ENCODE data around the gene DAPK3.

DAPK3 gene

GRCh38 chr19:3970808-3971598 is at the start of gene DAPK3:
TSS of gene DAPK3 (minus strand) at chr19:3971099. CDS start at chr19:3969735, 1,364 bp downstream.
- peak within 1 kb of the TSS; percentile 94 for H3K4me3 Mint-ChIP-seq
- H3K9me3 Mint-ChIP-seq = no peaks in the 10 kb centered on the region
- intact Hi-C loops (cut with micrococcal nuclease) = no loop called here
- no peaks in the 10 kb centered on the region for H3K27me3 Mint-ChIP-seq
- H3K4me1 Mint-ChIP-seq (ENCODE audit: low read depth) = peaks cover 25% of the 10 kb centered on the region
- peaks cover 59% of the 10 kb centered on the region for H3K36me3 Mint-ChIP-seq (ENCODE audit: low read depth)
- peak within 1 kb of the TSS; percentile 88 for H3K27ac Mint-ChIP-seq

- no peaks in the 10 kb centered on the region for H3K27me3 Mint-ChIP-seq
- H3K36me3 Mint-ChIP-seq (ENCODE audit: low read depth) = peaks cover 89% of the 10 kb centered on the region
- intact Hi-C loops (cut with micrococcal nuclease) = no loop called here
- H3K27ac Mint-ChIP-seq = no peak overlapping the region
- H3K4me1 Mint-ChIP-seq (ENCODE audit: low read depth) = peaks cover 20% of the 10 kb centered on the region
- H3K9me3 Mint-ChIP-seq = no peaks in the 10 kb centered on the region
- no peak overlapping the region for H3K4me3 Mint-ChIP-seq
Measured at GRCh38 chr19:4019578-4019977, 48.7 kb upstream of the DAPK3 start.

DNA sequence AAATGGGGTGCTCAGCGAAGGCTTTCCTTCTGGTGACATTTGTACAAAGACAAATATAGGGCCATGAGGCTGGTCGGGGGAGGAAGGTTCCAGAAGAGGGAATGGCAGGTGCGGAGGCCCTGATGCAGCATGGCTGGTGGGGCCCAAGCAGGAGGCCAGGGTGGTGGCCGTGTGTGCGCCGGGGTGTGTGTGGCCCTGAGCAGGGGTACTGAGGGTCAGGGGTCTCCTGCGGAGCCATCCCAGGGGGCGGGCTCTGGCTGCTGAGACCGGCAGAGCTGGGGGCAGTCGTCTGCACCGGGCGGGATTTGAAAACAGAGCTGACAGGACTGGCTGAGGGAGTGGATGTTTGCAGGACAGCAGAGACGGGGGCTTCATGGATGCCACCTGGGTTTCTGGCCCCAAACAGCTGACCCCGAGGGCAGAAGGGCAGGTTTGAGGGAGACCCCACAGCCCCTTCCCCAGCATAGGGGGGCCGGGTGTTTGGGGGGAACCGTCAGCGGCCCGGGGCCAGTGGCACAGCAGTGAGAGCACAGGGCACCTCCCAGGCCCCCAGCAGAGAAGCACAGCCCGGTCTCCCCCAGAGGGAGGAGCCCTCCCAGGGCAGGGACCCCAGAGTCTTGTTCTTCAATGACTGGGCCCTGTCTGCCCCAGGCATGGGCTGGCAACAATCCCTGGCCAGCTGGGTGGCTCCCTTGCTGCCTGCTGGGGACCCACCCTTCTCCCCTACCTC is 48.0 kb upstream of the DAPK3 start:
- Mint-ChIP-seq H3K36me3 (ENCODE audit: low read depth) (peaks cover 89% of the 10 kb centered on the region), H3K4me3 (no peak overlapping the region), H3K27ac (no peak overlapping the region), H3K4me1 (ENCODE audit: low read depth) (peaks cover 26% of the 10 kb centered on the region), H3K9me3 (no peaks in the 10 kb centered on the region), H3K27me3 (no peaks in the 10 kb centered on the region)
- intact Hi-C loops (cut with micrococcal nuclease) = no loop called here

DNA sequence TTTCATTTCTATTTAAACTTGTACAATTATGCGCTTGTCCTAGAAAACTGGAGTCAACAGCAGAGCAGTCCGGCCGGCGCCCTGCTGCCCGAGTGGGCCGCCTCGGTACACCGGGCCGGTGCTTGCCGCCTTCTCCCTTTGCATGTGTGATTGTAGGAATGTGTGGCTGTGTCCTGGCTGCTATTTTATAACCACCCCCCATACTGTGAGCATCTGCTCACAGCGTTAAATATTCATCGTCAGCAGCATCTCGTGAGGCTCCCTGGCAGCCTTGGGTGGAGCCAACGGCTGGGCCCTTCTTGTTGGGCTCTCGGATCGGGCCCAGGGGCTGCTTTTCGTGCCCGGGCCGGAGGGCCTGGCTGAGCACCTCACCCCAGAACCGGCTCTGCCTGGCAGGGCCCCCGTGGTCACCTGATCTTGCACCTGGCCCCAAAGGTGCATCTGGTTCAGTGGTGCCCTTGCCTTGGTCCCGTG is 47.3 kb upstream of the DAPK3 start:
- H3K27me3 Mint-ChIP-seq = no peaks in the 10 kb centered on the region
- peaks cover 27% of the 10 kb centered on the region for H3K4me1 Mint-ChIP-seq (ENCODE audit: low read depth)
- intact Hi-C loops (cut with micrococcal nuclease) = no loop called here
- H3K36me3 Mint-ChIP-seq (ENCODE audit: low read depth) = peaks cover 89% of the 10 kb centered on the region
- no peak overlapping the region for H3K4me3 Mint-ChIP-seq
- no peaks in the 10 kb centered on the region for H3K9me3 Mint-ChIP-seq
- H3K27ac Mint-ChIP-seq = no peak overlapping the region

- intact Hi-C loops (cut with micrococcal nuclease) = no loop called here
- Mint-ChIP-seq H3K4me3 (no peak overlapping the region), H3K9me3 (no peaks in the 10 kb centered on the region), H3K36me3 (ENCODE audit: low read depth) (peaks cover 89% of the 10 kb centered on the region), H3K4me1 (ENCODE audit: low read depth) (peaks cover 27% of the 10 kb centered on the region), H3K27me3 (no peaks in the 10 kb centered on the region), H3K27ac (no peak overlapping the region)
Measured at GRCh38 chr19:4016903-4017638, 46.2 kb upstream of the DAPK3 start.

GRCh38 chr19:4016486-4016885 is 45.6 kb upstream of the DAPK3 start:
- Mint-ChIP-seq H3K27ac (no peak overlapping the region), H3K27me3 (no peaks in the 10 kb centered on the region), H3K36me3 (ENCODE audit: low read depth) (peaks cover 85% of the 10 kb centered on the region), H3K4me1 (ENCODE audit: low read depth) (peaks cover 28% of the 10 kb centered on the region), H3K9me3 (no peaks in the 10 kb centered on the region), H3K4me3 (no peak overlapping the region)
- intact Hi-C loops (cut with micrococcal nuclease) = no loop called here

- H3K27ac Mint-ChIP-seq = no peak overlapping the region
- peaks cover 92% of the 10 kb centered on the region for H3K36me3 Mint-ChIP-seq (ENCODE audit: low read depth)
- no peaks in the 10 kb centered on the region for H3K27me3 Mint-ChIP-seq
- H3K4me3 Mint-ChIP-seq = no peak overlapping the region
- no peaks in the 10 kb centered on the region for H3K9me3 Mint-ChIP-seq
- intact Hi-C loops (cut with micrococcal nuclease) = no loop called here
- peaks cover 34% of the 10 kb centered on the region for H3K4me1 Mint-ChIP-seq (ENCODE audit: low read depth)
Measured at GRCh38 chr19:4015705-4016402, 45.0 kb upstream of the DAPK3 start.

GRCh38 chr19:4014541-4015491 is 43.9 kb upstream of the DAPK3 start:
- intact Hi-C loops (cut with micrococcal nuclease) = no loop called here
- Mint-ChIP-seq H3K27me3 (no peaks in the 10 kb centered on the region), H3K36me3 (ENCODE audit: low read depth) (peaks cover 94% of the 10 kb centered on the region), H3K4me1 (ENCODE audit: low read depth) (peaks cover 45% of the 10 kb centered on the region), H3K9me3 (no peaks in the 10 kb centered on the region), H3K4me3 (no peak overlapping the region), H3K27ac (no peak overlapping the region)

DNA sequence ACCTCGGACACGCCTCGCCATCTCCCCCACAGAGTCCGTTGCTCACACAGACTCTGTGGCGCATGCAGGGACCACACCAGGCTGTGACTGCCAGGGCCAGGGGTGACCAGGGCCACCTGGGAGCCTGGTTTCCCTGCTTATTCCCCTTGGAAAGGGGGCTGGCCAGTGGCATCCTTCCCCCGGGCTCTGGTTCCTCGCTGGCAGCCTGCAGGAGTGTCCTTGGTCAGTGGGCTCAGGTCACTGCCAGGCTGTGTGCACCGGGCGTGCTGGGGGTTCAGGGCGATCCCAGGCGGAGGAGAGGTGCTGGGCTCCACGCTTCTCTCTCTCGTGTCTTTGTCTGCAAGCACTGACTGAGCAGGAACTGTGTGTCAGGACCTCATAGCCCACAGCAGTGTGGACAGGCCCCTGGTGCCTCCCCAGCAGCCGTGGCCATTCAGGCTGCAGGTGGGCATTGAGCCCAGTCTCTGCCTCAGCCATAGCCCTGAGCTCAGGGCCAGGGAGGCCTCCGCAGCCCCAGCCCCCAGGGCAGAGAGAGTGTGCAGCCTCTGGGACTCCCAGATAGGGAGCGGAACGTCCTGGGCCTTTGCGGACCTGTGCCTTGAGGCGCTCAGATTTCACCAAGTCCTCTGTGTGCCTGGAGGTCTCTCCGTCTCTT is 43.1 kb upstream of the DAPK3 start:
- Mint-ChIP-seq H3K4me1 (ENCODE audit: low read depth) (peaks cover 53% of the 10 kb centered on the region), H3K36me3 (ENCODE audit: low read depth) (peaks cover 89% of the 10 kb centered on the region), H3K9me3 (no peaks in the 10 kb centered on the region), H3K4me3 (no peak overlapping the region), H3K27me3 (no peaks in the 10 kb centered on the region), H3K27ac (no peak overlapping the region)
- intact Hi-C loops (cut with micrococcal nuclease) = no loop called here

DNA sequence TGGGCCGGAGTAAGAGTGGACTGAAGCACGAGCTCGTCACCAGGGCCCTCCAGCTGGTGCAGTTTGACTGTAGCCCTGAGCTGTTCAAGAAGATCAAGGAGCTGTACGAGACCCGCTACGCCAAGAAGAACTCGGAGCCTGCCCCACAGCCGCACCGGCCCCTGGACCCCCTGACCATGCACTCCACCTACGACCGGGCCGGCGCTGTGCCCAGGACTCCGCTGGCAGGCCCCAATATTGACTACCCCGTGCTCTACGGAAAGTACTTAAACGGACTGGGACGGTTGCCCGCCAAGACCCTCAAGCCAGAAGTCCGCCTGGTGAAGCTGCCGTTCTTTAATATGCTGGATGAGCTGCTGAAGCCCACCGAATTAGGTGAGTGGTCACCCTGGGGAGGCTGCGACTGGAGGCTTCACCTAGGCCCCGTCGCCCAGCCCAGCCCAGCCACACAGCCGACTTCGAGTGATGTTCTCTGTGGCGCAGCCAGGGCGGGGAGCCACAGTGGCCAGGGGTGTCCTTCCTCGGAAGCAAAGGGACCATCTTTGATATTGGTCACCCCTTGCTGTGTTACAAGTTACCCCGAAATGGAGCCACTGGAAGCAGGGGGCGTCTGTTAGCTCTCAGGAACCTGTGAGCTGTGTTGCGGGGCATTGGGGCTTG is 42.2 kb upstream of the DAPK3 start:
- Mint-ChIP-seq H3K9me3 (no peaks in the 10 kb centered on the region), H3K4me3 (no peak overlapping the region), H3K27me3 (no peaks in the 10 kb centered on the region), H3K36me3 (ENCODE audit: low read depth) (peaks cover 80% of the 10 kb centered on the region), H3K4me1 (ENCODE audit: low read depth) (peaks cover 55% of the 10 kb centered on the region), H3K27ac (no peak overlapping the region)
- intact Hi-C loops (cut with micrococcal nuclease) = no loop called here

DNA sequence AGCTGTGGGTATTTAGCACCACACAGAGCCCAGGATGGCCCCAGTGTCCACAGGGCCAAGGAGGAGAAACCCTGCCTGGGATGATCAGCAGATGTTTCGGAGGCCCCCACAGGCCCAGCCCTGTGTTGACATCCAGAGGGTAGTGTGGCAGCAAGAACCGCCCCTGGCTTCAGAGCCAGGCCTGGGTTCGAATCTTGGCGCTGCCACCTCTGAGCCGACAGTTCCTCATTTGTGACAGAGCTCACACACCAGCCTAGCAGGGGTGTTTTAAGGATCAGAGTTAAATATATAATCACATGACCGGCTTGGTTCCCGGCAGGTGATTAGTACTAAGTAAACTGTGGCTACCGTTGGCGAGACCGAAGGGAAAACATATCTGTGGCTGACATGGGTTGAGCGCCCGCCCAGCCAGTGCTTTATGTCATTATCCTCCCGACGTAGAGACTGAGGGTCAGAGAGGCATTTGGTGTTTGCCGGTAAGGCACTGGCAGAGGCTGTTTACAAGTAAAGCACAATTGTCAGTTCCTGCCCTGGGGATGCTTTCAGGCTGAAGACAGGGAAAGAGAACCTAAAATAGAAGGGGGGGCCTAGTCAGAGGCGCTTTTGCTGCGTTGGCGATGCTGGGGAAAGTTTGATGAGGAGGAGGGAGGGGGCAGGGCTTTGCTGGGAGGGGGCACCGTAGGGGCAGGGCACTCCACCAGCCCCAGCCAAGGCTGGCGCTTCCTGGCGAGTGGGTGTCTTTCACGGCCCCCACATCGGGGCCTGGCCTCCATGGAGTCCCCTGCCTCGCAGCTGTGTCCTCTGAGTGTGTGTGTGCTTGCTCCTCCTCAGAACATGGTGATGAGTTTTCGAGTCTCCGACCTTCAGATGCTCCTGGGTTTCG is 41.4 kb upstream of the DAPK3 start:
- Mint-ChIP-seq H3K4me1 (ENCODE audit: low read depth) (peaks cover 55% of the 10 kb centered on the region), H3K36me3 (ENCODE audit: low read depth) (peaks cover 75% of the 10 kb centered on the region), H3K4me3 (no peak overlapping the region), H3K9me3 (no peaks in the 10 kb centered on the region), H3K27ac (no peak overlapping the region), H3K27me3 (no peaks in the 10 kb centered on the region)
- intact Hi-C loops (cut with micrococcal nuclease) = no loop called here
